Endothelial cell of umbilical vein (primary cell): Measurements from ENCODE around the gene IKZF4. TPM values are rescaled to one million over a fixed set of nuclear protein-coding genes. Genes with fewer than 3 reads are reported as not detected.
"Not testable (repeated sequence)": the region's sequence is repeated elsewhere in the genome, so short reads cannot be mapped to it uniquely, and the experiment has no call there.

ENCODE experiments used
- BruUV-seq: library from RNA; stranded (reverse); fragments of 400-500 nt; replicated peaks from 2 replicates; lab custom pipeline; 2021; lab: Mats Ljungman, UMichigan
- CTCF ChIA-PET: fragments of 300-600, 350-600 bp; sonication (Branson Sonifier 250); formaldehyde crosslinking; loops from one replicate; lab custom pipeline; 2021; ENCODE audit warnings: antibody characterized with exemption, inconsistent platforms; lab: Charles Lee
- POLR2A ChIA-PET: fragments of 300-600, 350-600 bp; sonication (Branson Sonifier 250); formaldehyde crosslinking; loops from one replicate; lab custom pipeline; 2021; ENCODE audit warnings: antibody characterized with exemption, inconsistent platforms; lab: Charles Lee
- DNase-seq: peaks from one replicate; pipeline ENCODE4 v3.0.0-alpha.2; 2011; ENCODE audit warnings: low read depth, low spot score
- FAIRE-seq: peaks from 2 replicates; lab custom pipeline; 2011; peaks lifted over from hg19 to GRCh38; lab: Jason Lieb, UNC
- H2AFZ ChIP-seq: 2 replicates; pipeline ENCODE4 v1.6.0; 2012; ENCODE audit warnings: low read depth, low read length, control low read depth, inconsistent platforms
- H3K27ac ChIP-seq: 2 replicates; pipeline ENCODE4 v1.5.1; 2011; ENCODE audit warnings: low read depth, mild to moderate bottlenecking, control low read depth, low read length, moderate library complexity; ENCODE audit not compliant: insufficient read depth
- H3K27me3 ChIP-seq, 2 experiments: 2 replicates each; pipeline versions ENCODE4 v1.6.0 to v1.6.1; 2011; ENCODE audit warnings: low read length in 2 of 2, mixed read lengths in 1 of 2; ENCODE audit not compliant: control insufficient read depth in 2 of 2, insufficient read depth in 2 of 2
- H3K36me3 ChIP-seq, 2 experiments: 2 replicates in 1 of 2; 3 replicates in 1 of 2; pipeline ENCODE4 v1.5.1; 2011; ENCODE audit warnings: low read length in 2 of 2, mild to moderate bottlenecking in 1 of 2, moderate library complexity in 1 of 2; ENCODE audit not compliant: control insufficient read depth in 2 of 2, insufficient read depth in 2 of 2; ENCODE audit errors: extremely low read depth in 1 of 2
- H3K4me1 ChIP-seq: 3 replicates; pipeline ENCODE4 v1.5.1; 2011; ENCODE audit warnings: mild to moderate bottlenecking, low read length; ENCODE audit not compliant: control insufficient read depth, insufficient read depth; ENCODE audit errors: extremely low read depth
- H3K4me2 ChIP-seq: 2 replicates; pipeline ENCODE4 v1.6.1; 2011; ENCODE audit warnings: low read length, control low read depth, mixed read lengths; ENCODE audit not compliant: insufficient read depth
- H3K4me3 ChIP-seq, 3 experiments: fragments of 200-600 bp in 1 of 3; sonication (generic), shearing (Covaris generic) in 1 of 3; replicated peaks in 1 of 3; 2 replicates each; pipeline ENCODE4 v1.5.1; 2011 to 2016; ENCODE audit warnings: control low read depth in 3 of 3, low read length in 3 of 3, mild to moderate bottlenecking in 2 of 3, inconsistent platforms in 1 of 3, low read depth in 1 of 3, moderate library complexity in 1 of 3; ENCODE audit not compliant: insufficient read depth in 1 of 3
- H3K79me2 ChIP-seq: 2 replicates; pipeline ENCODE4 v1.6.0; 2012; ENCODE audit warnings: low read length, inconsistent platforms; ENCODE audit not compliant: control insufficient read depth, insufficient read depth
- H3K9ac ChIP-seq: replicated peaks from 2 replicates; pipeline ENCODE3; 2011; ENCODE audit warnings: low read length, control low read depth; ENCODE audit not compliant: insufficient read depth; ENCODE audit errors: extremely low read depth
- H3K9me1 ChIP-seq: replicated peaks from 3 replicates; pipeline ENCODE4 v1.6.0; 2011; ENCODE audit warnings: mild to moderate bottlenecking, low read length; ENCODE audit not compliant: control insufficient read depth, insufficient read depth; ENCODE audit errors: extremely low read depth
- H3K9me3 ChIP-seq: replicated peaks from 2 replicates; pipeline ENCODE4 v1.5.1; 2012; ENCODE audit warnings: low read length, inconsistent platforms; ENCODE audit not compliant: control insufficient read depth, insufficient read depth
- H4K20me1 ChIP-seq: replicated peaks from 2 replicates; pipeline ENCODE3; 2011; ENCODE audit warnings: mild to moderate bottlenecking, low read length; ENCODE audit not compliant: control insufficient read depth, insufficient read depth; ENCODE audit errors: extremely low read depth
- EZH2 ChIP-seq: IDR thresholded peaks from 2 replicates; pipeline ENCODE4 v1.6.1; 2012; ENCODE audit warnings: borderline replicate concordance, low read depth, mild to moderate bottlenecking, moderate library complexity, low read length, inconsistent platforms; ENCODE audit not compliant: severe bottlenecking
- FOS ChIP-seq: IDR thresholded peaks from 2 replicates; pipeline ENCODE4 v1.6.1; 2011; ENCODE audit warnings: mild to moderate bottlenecking, low read length, moderate library complexity, borderline replicate concordance; ENCODE audit not compliant: insufficient read depth
- GATA2 ChIP-seq: IDR thresholded peaks from 2 replicates; pipeline ENCODE4 v1.7.0; 2011; ENCODE audit warnings: low read depth, mild to moderate bottlenecking, moderate library complexity, mixed read lengths, low read length; ENCODE audit not compliant: insufficient read length, insufficient read depth
- JUN ChIP-seq: IDR thresholded peaks from 2 replicates; pipeline ENCODE4 v1.6.1; 2011; ENCODE audit warnings: borderline replicate concordance, low read depth; ENCODE audit not compliant: insufficient read length, insufficient read depth
- MYC ChIP-seq: IDR thresholded peaks from one replicate; pipeline ENCODE4 v1.6.1; 2011; ENCODE audit warnings: mild to moderate bottlenecking, low read depth, low read length
- POLR2A ChIP-seq: IDR thresholded peaks from 2 replicates; pipeline ENCODE4 v1.6.1; 2012; ENCODE audit warnings: low read depth, mild to moderate bottlenecking, control low read depth, low read length
- POLR2AphosphoS5 ChIP-seq: IDR thresholded peaks from 2 replicates; pipeline ENCODE4 v1.6.1; 2012; ENCODE audit warnings: low read depth, mild to moderate bottlenecking, control low read depth, low read length, moderate library complexity; ENCODE audit not compliant: insufficient read depth
- dilution Hi-C: fragments of 300-500 bp; cut with MboI; formaldehyde crosslinking; loops from one replicate; pipeline ENCODE4 v1.15.0; 2019; ENCODE audit warnings: low sequenced_read_pairs; ENCODE audit not compliant: extremely low pct_ligation_motif_present
- intact Hi-C: fragments of 100-400 bp; cut with micrococcal nuclease; formaldehyde crosslinking; loops from one replicate; pipeline ENCODE4 v1.10.0; 2022
- polyA plus RNA-seq, 4 experiments: library from polyadenylated mRNA; depleted of rRNA in 3 of 4; stranded (reverse) in 3 of 4; unstranded in 1 of 4; fragments of >200 nt; gene quantifications; 2 replicates each; pipeline versions ENCODE4 v1.2.1 to v1.2.3, GENCODE V29; 2011 to 2012; ENCODE audit warnings: missing spikeins in 1 of 4
- total RNA-seq: library from RNA; stranded (reverse); gene quantifications from 2 replicates; pipeline ENCODE4 v1.2.3, GENCODE V29; 2021
- TF ChIP-seq, protein P1 (sequence below): IDR thresholded peaks from 2 replicates; pipeline ENCODE4 v1.6.1; 2011; ENCODE audit not compliant: insufficient read depth, insufficient read length
- TF ChIP-seq, protein P2 (sequence below), 2 donors: IDR thresholded peaks; 1 replicate in 1 of 2; 2 replicates in 1 of 2; pipeline ENCODE4 v1.5.1; 2011; ENCODE audit warnings: low read length in 2 of 2, mild to moderate bottlenecking in 2 of 2, moderate library complexity in 2 of 2, control low read depth in 1 of 2, inconsistent platforms in 1 of 2, low read depth in 1 of 2; ENCODE audit not compliant: insufficient read depth in 1 of 2; ENCODE audit errors: extremely low read depth in 1 of 2

Gene IKZF4
- total and polyA plus RNA-seq, 2 donors (not counting 3 experiments of a cell fraction or from before 2014, with no cell fraction given): 3.4 to 5.4 TPM

DNA sequence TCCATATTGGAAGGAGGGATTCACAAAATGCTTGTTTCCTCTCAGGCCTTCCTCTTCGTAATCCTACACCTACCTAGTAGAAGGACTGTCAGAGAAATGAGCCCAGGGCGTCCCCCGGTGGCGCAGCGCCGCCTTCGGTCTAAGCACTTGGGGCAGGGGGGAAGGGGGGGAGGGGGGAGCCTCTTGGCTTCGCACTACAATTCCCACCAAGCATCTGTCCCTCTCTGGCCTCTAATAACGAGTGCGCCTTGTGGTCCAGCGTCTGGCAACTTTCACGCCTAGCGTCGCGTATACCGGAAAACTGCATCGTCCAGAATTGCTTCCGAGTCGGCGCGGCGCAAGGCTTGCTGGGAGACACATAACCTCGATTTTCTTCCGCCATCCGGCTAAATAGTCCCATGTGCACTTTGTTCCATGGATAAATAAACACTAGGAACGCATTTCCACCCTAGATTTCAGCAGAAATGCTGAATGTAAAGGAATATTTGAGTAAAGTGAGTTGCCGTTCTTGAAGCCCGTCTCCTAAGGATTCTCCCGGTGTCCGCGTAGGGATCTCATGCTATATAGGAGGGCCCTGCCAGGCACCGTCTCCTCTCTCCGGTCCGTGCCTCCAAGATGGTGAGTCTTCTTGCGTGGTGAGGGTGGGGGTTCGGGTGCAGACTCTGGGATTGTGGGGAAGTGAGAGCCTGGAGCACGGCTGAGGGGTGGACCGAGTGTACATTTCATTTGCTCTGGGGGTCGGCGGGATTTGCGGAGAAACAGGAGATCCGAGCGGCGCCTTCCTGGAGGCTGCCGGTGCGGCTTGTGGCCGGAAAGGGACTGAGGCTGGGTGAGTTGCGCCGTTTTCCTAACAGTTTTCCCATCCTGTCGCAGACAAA, 20.9 kb downstream of the IKZF4 start, which contains the start of gene RPS26:
RPS26 (plus strand) TSS at position 367 of the 878 bp plus-strand sequence; CDS start at position 616, 249 bp downstream.
- ChIA-PET CTCF (interaction anchor here (1.4 to 3.1 kb wide), 4 partner anchors 12 to 303 kb away, joined by 3 to 44 read pairs (median 14); partner anchors contain the start of gene SUOX), POLR2A (interaction anchor here (1.0 to 1.4 kb wide), 2 partner anchors 13 to 45 kb away, joined by 4 to 5 read pairs; partner anchors contain the start of gene SUOX)
- H3K27me3 ChIP-seq: no peaks in the 10 kb centered on the region
- peak within 1 kb of the TSS; percentile 84 to 100 (median 87) for H3K4me3 ChIP-seq
- H3K27ac ChIP-seq: peak within 1 kb of the TSS; percentile 95
- TF ChIP-seq FOS (no peak), MYC (peak; percentile 37), EZH2 (no peak), GATA2 (no peak), POLR2AphosphoS5 (peak; percentile 97), JUN (no peak), POLR2A (peak; percentile 99)
- TF ChIP-seq, protein P1, sequence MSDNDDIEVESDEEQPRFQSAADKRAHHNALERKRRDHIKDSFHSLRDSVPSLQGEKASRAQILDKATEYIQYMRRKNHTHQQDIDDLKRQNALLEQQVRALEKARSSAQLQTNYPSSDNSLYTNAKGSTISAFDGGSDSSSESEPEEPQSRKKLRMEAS: peak; percentile 68
- TF ChIP-seq, protein P2, sequence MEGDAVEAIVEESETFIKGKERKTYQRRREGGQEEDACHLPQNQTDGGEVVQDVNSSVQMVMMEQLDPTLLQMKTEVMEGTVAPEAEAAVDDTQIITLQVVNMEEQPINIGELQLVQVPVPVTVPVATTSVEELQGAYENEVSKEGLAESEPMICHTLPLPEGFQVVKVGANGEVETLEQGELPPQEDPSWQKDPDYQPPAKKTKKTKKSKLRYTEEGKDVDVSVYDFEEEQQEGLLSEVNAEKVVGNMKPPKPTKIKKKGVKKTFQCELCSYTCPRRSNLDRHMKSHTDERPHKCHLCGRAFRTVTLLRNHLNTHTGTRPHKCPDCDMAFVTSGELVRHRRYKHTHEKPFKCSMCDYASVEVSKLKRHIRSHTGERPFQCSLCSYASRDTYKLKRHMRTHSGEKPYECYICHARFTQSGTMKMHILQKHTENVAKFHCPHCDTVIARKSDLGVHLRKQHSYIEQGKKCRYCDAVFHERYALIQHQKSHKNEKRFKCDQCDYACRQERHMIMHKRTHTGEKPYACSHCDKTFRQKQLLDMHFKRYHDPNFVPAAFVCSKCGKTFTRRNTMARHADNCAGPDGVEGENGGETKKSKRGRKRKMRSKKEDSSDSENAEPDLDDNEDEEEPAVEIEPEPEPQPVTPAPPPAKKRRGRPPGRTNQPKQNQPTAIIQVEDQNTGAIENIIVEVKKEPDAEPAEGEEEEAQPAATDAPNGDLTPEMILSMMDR (IDR thresholded peaks at IDR 0.05; ENCODE audit: extremely low read depth in 1 of 2, insufficient read depth in 1 of 2, low read depth in 1 of 2, low read length in 2 of 2): peak in 1 of 2 donors; percentile 46
- dilution Hi-C loops (no loop called here), intact Hi-C loops (loop anchor here (1.0 to 5.0 kb wide), 7 partner anchors 12 to 303 kb away; partner anchors contain the start of genes DGKA, SARNP, SMARCC2 and SUOX)
- H3K9me3 ChIP-seq: no peaks in the 10 kb centered on the region
- peaks cover 8 to 14% of the 10 kb centered on the region in 2 experiments for H3K36me3 ChIP-seq
- no peaks in the 10 kb centered on the region for H3K9me1 ChIP-seq
- peak; percentile 99 for FAIRE-seq
- no TSS peak for BruUV-seq
- peaks cover 17% of the 10 kb centered on the region for H3K4me1 ChIP-seq
- peaks cover 20% of the 10 kb centered on the region for H3K79me2 ChIP-seq
- peak within 1 kb of the TSS; percentile 95 for H3K4me2 ChIP-seq
- peak; percentile 100 for DNase-seq
- H2AFZ ChIP-seq: peak within 1 kb of the TSS; percentile 92
- peak within 1 kb of the TSS; percentile 97 for H3K9ac ChIP-seq
- peaks cover 3% of the 10 kb centered on the region for H4K20me1 ChIP-seq

DNA sequence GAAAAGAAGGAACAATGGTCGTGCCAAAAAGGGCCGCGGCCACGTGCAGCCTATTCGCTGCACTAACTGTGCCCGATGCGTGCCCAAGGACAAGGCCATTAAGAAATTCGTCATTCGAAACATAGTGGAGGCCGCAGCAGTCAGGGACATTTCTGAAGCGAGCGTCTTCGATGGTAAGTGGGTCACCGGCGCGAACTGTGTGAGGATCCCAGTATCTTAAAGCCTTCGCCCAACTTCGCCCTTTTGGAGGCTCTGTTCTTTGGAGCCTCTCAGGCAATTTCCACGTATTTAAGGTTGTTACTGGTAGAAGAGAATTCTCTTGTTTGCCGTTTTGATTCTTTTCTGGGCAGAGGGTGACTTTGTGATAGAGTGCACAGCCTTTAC, 21.6 kb downstream of the IKZF4 start:
- H3K27ac ChIP-seq: peak overlapping the region; percentile 95
- H2AFZ ChIP-seq, CTCF ChIA-PET, FAIRE-seq, H3K27me3 ChIP-seq, H4K20me1 ChIP-seq, DNase-seq, H3K9me1 ChIP-seq, H3K9me3 ChIP-seq, POLR2A ChIA-PET, dilution Hi-C loops: not testable (repeated sequence)
- peaks cover 20% of the 10 kb centered on the region for H3K79me2 ChIP-seq
- H3K4me3 ChIP-seq: peak overlapping the region; percentile 84 to 100 (median 87)
- BruUV-seq: TSS peak; percentile 73
- intact Hi-C loops: loop anchor here (1.0 to 5.0 kb wide), 3 partner anchors 37 to 147 kb away; partner anchors contain the start of genes DGKA and SMARCC2
- H3K4me2 ChIP-seq: peak overlapping the region; percentile 95
- peaks cover 17% of the 10 kb centered on the region for H3K4me1 ChIP-seq
- H3K9ac ChIP-seq: peak overlapping the region; percentile 97
- H3K36me3 ChIP-seq: peaks cover 8 to 14% of the 10 kb centered on the region in 2 experiments
